HCT116 (cell line): ENCODE data around the gene TCHP. TPM values are rescaled to one million over a fixed set of nuclear protein-coding genes. Genes with fewer than 3 reads are reported as not detected.

Experiments
- ATAC-seq: fragments of 200-7000 bp; cut with Tn5 transposase; 2 replicates; pipeline ENCODE4 v1.9.1; 2020; ENCODE audit warnings: mild to moderate bottlenecking, moderate library complexity
- BruUV-seq: library from RNA; stranded (reverse); fragments of 400-500 nt; replicated peaks from 2 replicates; lab custom pipeline; 2021; lab: Mats Ljungman, UMichigan
- CTCF ChIA-PET: fragments of 300-600 bp; sonication (Branson Sonifier 250); formaldehyde crosslinking; loops from one replicate; lab custom pipeline; 2021; ENCODE audit warnings: antibody characterized with exemption; lab: Charles Lee
- POLR2A ChIA-PET: fragments of 300-600, 350-600 bp; sonication (Branson Sonifier 250); formaldehyde crosslinking; loops from one replicate; lab custom pipeline; 2021; ENCODE audit warnings: antibody characterized with exemption; lab: Charles Lee
- RAD21 ChIA-PET, 2 experiments: fragments of 300-600 bp; sonication (Branson Sonifier 250); formaldehyde crosslinking; loops; one replicate each; lab custom pipeline; 2023; ENCODE audit warnings: low total read pairs in 2 of 2; ENCODE audit not compliant: uncharacterized antibody in 2 of 2, unreplicated experiment in 2 of 2, low non-redundant PET in 1 of 2; lab: Charles Lee
- DNase-seq: peaks from one replicate; pipeline ENCODE4 v3.0.0-alpha.2; 2010; ENCODE audit warnings: low read depth, low spot score
- H2AFZ ChIP-seq: fragments of 200-600 bp; shearing (Covaris generic), sonication (generic); 2 replicates; pipeline ENCODE4 v1.6.1; 2017; ENCODE audit warnings: low read depth, mixed run types, mixed read lengths, antibody characterized with exemption, low read length; ENCODE audit not compliant: poor library complexity, severe bottlenecking
- H3K27ac ChIP-seq: 2 replicates; pipeline ENCODE4 v1.5.1; 2012; ENCODE audit warnings: low read depth, low read length
- H3K27me3 ChIP-seq: fragments of 200-600 bp; sonication (generic); 2 replicates; pipeline ENCODE4 v1.6.1; 2016; ENCODE audit warnings: mixed run types, low read length, mixed read lengths; ENCODE audit not compliant: insufficient read depth
- H3K36me3 ChIP-seq, 2 experiments: fragments of 200-500 bp in 1 of 2; fragments of 200-600 bp in 1 of 2; sonication (Bioruptor generic) in 1 of 2; sonication (generic) in 1 of 2; 2 replicates each; pipeline versions ENCODE4 v1.5.1 to v1.6.1; 2014 to 2016; ENCODE audit warnings: low read length in 2 of 2, inconsistent platforms in 1 of 2, mixed read lengths in 1 of 2, mixed run types in 1 of 2; ENCODE audit not compliant: insufficient read depth in 2 of 2, control insufficient read depth in 1 of 2
- H3K4me1 ChIP-seq, 2 experiments: fragments of 200-600 bp in 1 of 2; sonication (generic) in 1 of 2; 2 replicates each; pipeline versions ENCODE4 v1.5.1 to v1.6.1; 2012 to 2017; ENCODE audit warnings: low read length in 2 of 2, inconsistent platforms in 1 of 2, mild to moderate bottlenecking in 1 of 2, mixed read lengths in 1 of 2, mixed run types in 1 of 2, moderate library complexity in 1 of 2; ENCODE audit not compliant: insufficient read depth in 2 of 2, control insufficient read depth in 1 of 2
- H3K4me2 ChIP-seq: fragments of 200-600 bp; sonication (generic); 2 replicates; pipeline ENCODE4 v1.6.1; 2017; ENCODE audit warnings: mixed run types, low read length, mixed read lengths
- H3K4me3 ChIP-seq, 2 experiments: fragments of 200-600 bp in 1 of 2; sonication (generic) in 1 of 2; replicated peaks in 1 of 2; 2 replicates each; pipeline ENCODE4 v1.5.1; 2011 to 2016; ENCODE audit warnings: low read length in 2 of 2, control low read depth in 1 of 2, low read depth in 1 of 2, mild to moderate bottlenecking in 1 of 2, mixed read lengths in 1 of 2, mixed run types in 1 of 2
- H3K79me2 ChIP-seq: fragments of 200-600 bp; sonication (generic); 2 replicates; pipeline ENCODE4 v1.6.1; 2017; ENCODE audit warnings: mild to moderate bottlenecking, mixed run types, low read length, moderate library complexity, mixed read lengths; ENCODE audit not compliant: insufficient read depth
- H3K9ac ChIP-seq: fragments of 200-600 bp; sonication (generic); 2 replicates; pipeline ENCODE4 v1.6.1; 2016; ENCODE audit warnings: low read length, mixed read lengths
- H3K9me2 ChIP-seq: fragments of 200-600 bp; sonication (generic), shearing (Covaris generic); 2 replicates; pipeline ENCODE4 v1.6.1; 2017; ENCODE audit warnings: mixed run types, mild to moderate bottlenecking, moderate library complexity; ENCODE audit not compliant: insufficient read depth
- H3K9me3 ChIP-seq, 2 experiments: fragments of 200-500 bp in 1 of 2; fragments of 200-600 bp in 1 of 2; sonication (Bioruptor generic) in 1 of 2; sonication (generic) in 1 of 2; 2 replicates each; pipeline ENCODE4 v1.6.1; 2014 to 2017; ENCODE audit warnings: low read length in 2 of 2, mixed read lengths in 2 of 2, inconsistent platforms in 1 of 2, low read depth in 1 of 2, mild to moderate bottlenecking in 1 of 2, mixed run types in 1 of 2, moderate library complexity in 1 of 2; ENCODE audit not compliant: control insufficient read depth in 1 of 2, insufficient read depth in 1 of 2
- H4K20me1 ChIP-seq: fragments of 200-600 bp; sonication (generic), shearing (Covaris generic); 2 replicates; pipeline ENCODE4 v1.6.1; 2017; ENCODE audit warnings: mixed run types, mild to moderate bottlenecking, moderate library complexity; ENCODE audit not compliant: insufficient read depth
- ATF3 ChIP-seq: IDR thresholded peaks from 2 replicates; pipeline ENCODE4 v1.6.1; 2012
- CBX3 ChIP-seq: IDR thresholded peaks from 2 replicates; pipeline ENCODE4 v1.6.1; 2012; ENCODE audit warnings: low read depth
- CEBPB ChIP-seq: IDR thresholded peaks from 2 replicates; pipeline ENCODE4 v1.6.1; 2012; ENCODE audit warnings: low read depth
- CTCF ChIP-seq, 3 experiments: fragments of 200-600 bp in 1 of 3; sonication (generic) in 1 of 3; IDR thresholded peaks in 2 of 3; conservative IDR thresholded peaks in 1 of 3; 2 replicates each; pipeline ENCODE4 v1.5.1; 2012 to 2017; ENCODE audit warnings: low read depth in 2 of 3, low read length in 2 of 3, antibody characterized with exemption in 1 of 3, borderline replicate concordance in 1 of 3, control low read depth in 1 of 3, mild to moderate bottlenecking in 1 of 3, mixed read lengths in 1 of 3, mixed run types in 1 of 3, moderate library complexity in 1 of 3; ENCODE audit not compliant: insufficient read depth in 1 of 3
- EGR1 ChIP-seq: IDR thresholded peaks from 2 replicates; pipeline ENCODE4 v1.6.1; 2012; ENCODE audit warnings: low read depth
- ELF1 ChIP-seq: IDR thresholded peaks from 2 replicates; pipeline ENCODE4 v1.6.1; 2012; ENCODE audit warnings: low read depth, borderline replicate concordance
- EZH2 ChIP-seq: fragments of 200-600 bp; sonication (generic); IDR thresholded peaks from 2 replicates; pipeline ENCODE4 v1.6.1; 2017; ENCODE audit warnings: antibody characterized with exemption, mixed run types
- EZH2phosphoT487 ChIP-seq: fragments of 200-600 bp; IDR thresholded peaks from 2 replicates; pipeline ENCODE4 v1.6.1; 2018; ENCODE audit warnings: antibody characterized with exemption, borderline replicate concordance
- FOSL1 ChIP-seq: IDR thresholded peaks from 2 replicates; pipeline ENCODE4 v1.6.1; 2012; ENCODE audit warnings: low read depth
- JUND ChIP-seq: IDR thresholded peaks from 2 replicates; pipeline ENCODE4 v1.6.1; 2012
- MAX ChIP-seq: IDR thresholded peaks from 2 replicates; pipeline ENCODE4 v1.6.1; 2012
- POLR2AphosphoS5 ChIP-seq: IDR thresholded peaks from 2 replicates; pipeline ENCODE4 v1.6.1; 2011; ENCODE audit warnings: mild to moderate bottlenecking, low read depth, low read length, moderate library complexity
- RAD21 ChIP-seq: IDR thresholded peaks from 2 replicates; pipeline ENCODE4 v1.6.1; 2012; ENCODE audit warnings: low read depth, mild to moderate bottlenecking
- SIN3A ChIP-seq: IDR thresholded peaks from 2 replicates; pipeline ENCODE4 v1.6.1; 2012; ENCODE audit warnings: low read depth
- TCF7L2 ChIP-seq: IDR thresholded peaks from 2 replicates; pipeline ENCODE4 v1.7.0; 2011; ENCODE audit warnings: borderline replicate concordance, inconsistent platforms; ENCODE audit not compliant: insufficient read depth, insufficient read length; ENCODE audit errors: extremely low read depth
- ZFX ChIP-seq: fragments of 450-650 bp; IDR thresholded peaks from 2 replicates; pipeline ENCODE4 v1.6.1; 2017
- ZNF274 ChIP-seq: fragments of 200-500 bp; sonication (Bioruptor generic); IDR thresholded peaks from 2 replicates; pipeline ENCODE4 v1.6.1; 2014; ENCODE audit warnings: mild to moderate bottlenecking, low read depth, low read length, inconsistent platforms
- intact Hi-C: fragments of 100-400 bp; cut with micrococcal nuclease; formaldehyde crosslinking; loops from 2 replicates; pipeline ENCODE4 v1.10.0; 2022
- total RNA-seq: library from RNA; stranded (reverse); gene quantifications from one replicate; pipeline ENCODE4 v1.2.1, GENCODE V29; 2021; ENCODE audit not compliant: unreplicated experiment

TCHP gene
- total RNA-seq, 1 experiment from 2014 or later, result 17.3 TPM

- Histone ChIP-seq H3K4me1 (no peaks in the 10 kb centered on the region), H3K36me3 (peaks cover 0 to 2% of the 10 kb centered on the region in 2 experiments; a peak in 2 of 4 replicates), H4K20me1 (no peaks in the 10 kb centered on the region), H2AFZ (no peak overlapping the region), H3K4me2 (no peak overlapping the region), H3K9ac (no peak overlapping the region), H3K9me3 (no peaks in the 10 kb centered on the region), H3K4me3 (no peak overlapping the region), H3K27ac (no peak overlapping the region), H3K79me2 (no peaks in the 10 kb centered on the region), H3K9me2 (no peaks in the 10 kb centered on the region), H3K27me3 (no peaks in the 10 kb centered on the region)
- DNase-seq, result no peak
- intact Hi-C loops, result no loop called here
- no peak for ATAC-seq
- BruUV-seq, result no TSS peak
- RAD21 ChIA-PET, result interaction anchor here in 1 of 2 experiments (1.1 kb wide), 1 partner anchor 72 kb away, joined by 4 read pairs; no protein-coding TSS in a partner anchor
- CTCF ChIA-PET, result no interaction called here
- TF ChIP-seq ATF3 (no peak), POLR2AphosphoS5 (no peak), ZNF274 (no peak), EZH2phosphoT487 (no peak), EGR1 (no peak), RAD21 (no peak), CEBPB (no peak), CTCF (IDR thresholded peaks at IDR 0.05 in 2 of 3, conservative IDR thresholded peaks at IDR 0.05 in 1 of 3; ENCODE audit: borderline replicate concordance in 1 of 3, insufficient read depth in 1 of 3, low read depth in 2 of 3, low read length in 2 of 3) (no peak), ZFX (no peak), EZH2 (no peak), FOSL1 (no peak), MAX (no peak), SIN3A (no peak), TCF7L2 (no peak), JUND (no peak), CBX3 (no peak), ELF1 (no peak)
- POLR2A ChIA-PET, result no interaction called here
These were observed 25.2 kb downstream of the TCHP start for GRCh38 chr12:109925185-109925840.
